K562 (cell line): ENCODE measurements around the gene MVP. TPM values are rescaled to one million over a fixed set of nuclear protein-coding genes. Genes with fewer than 3 reads are reported as not detected.

Source experiments
- ARID2 ChIP-seq: fragments of 450-650 bp; IDR thresholded peaks from 2 replicates; pipeline ENCODE4 v1.6.1; 2017; ENCODE audit warnings: antibody characterized with exemption, mild to moderate bottlenecking
- ATF1 ChIP-seq, 2 experiments: fragments of 450-650 bp in 1 of 2; IDR thresholded peaks; 2 replicates each; pipeline ENCODE4 v1.6.1; 2016; ENCODE audit warnings: missing compliant biosample characterization in 1 of 2, missing genetic modification characterization in 1 of 2
- BHLHE40 ChIP-seq: IDR thresholded peaks from 2 replicates; pipeline ENCODE4 v1.6.1; 2011; ENCODE audit warnings: low read length, improper control_type of control experiment
- HDGF ChIP-seq: fragments of 450-650 bp; IDR thresholded peaks from 2 replicates; pipeline ENCODE4 v1.6.1; 2016
- JUN ChIP-seq, 2 experiments: sonication (generic) in 1 of 2; formaldehyde crosslinking in 1 of 2; IDR thresholded peaks; 2 replicates each; pipeline versions ENCODE4 v1.6.1 to v1.8.0; 2012 to 2022; ENCODE audit warnings: borderline replicate concordance in 2 of 2, mild to moderate bottlenecking in 2 of 2, improper control_type of control experiment in 1 of 2, low read depth in 1 of 2, low read length in 1 of 2, missing genetic modification reagents in 1 of 2
- MYBL2 ChIP-seq, 2 experiments: fragments of 450-650 bp in 1 of 2; sonication (generic) in 1 of 2; formaldehyde crosslinking in 1 of 2; IDR thresholded peaks; 2 replicates each; pipeline versions ENCODE4 v1.6.1 to v1.8.1; 2017 to 2022; ENCODE audit warnings: borderline replicate concordance in 1 of 2, inconsistent platforms in 1 of 2, low read depth in 1 of 2, mild to moderate bottlenecking in 1 of 2, missing genetic modification reagents in 1 of 2, moderate library complexity in 1 of 2
- RFX5 ChIP-seq: IDR thresholded peaks from 2 replicates; pipeline ENCODE4 v1.6.1; 2011; ENCODE audit warnings: low read depth, mild to moderate bottlenecking, improper control_type of control experiment, low read length
- RREB1 ChIP-seq: fragments of 250-450 bp; sonication (Bioruptor Pico); IDR thresholded peaks from 2 replicates; pipeline ENCODE4 v1.4.0; 2020
- TAF15 ChIP-seq: fragments of 200-400 bp; formaldehyde crosslinking; IDR thresholded peaks from 2 replicates; pipeline ENCODE4 v1.6.1; 2017; ENCODE audit warnings: mild to moderate bottlenecking, low read depth, low read length, moderate library complexity
- TCF7 ChIP-seq: sonication (generic); IDR thresholded peaks from 2 replicates; pipeline ENCODE4 v1.6.1; 2016; ENCODE audit warnings: antibody characterized with exemption, borderline replicate concordance
- TSHZ1 ChIP-seq: fragments of 250-450 bp; sonication (Bioruptor Pico); IDR thresholded peaks from 2 replicates; pipeline ENCODE4 v1.4.0; 2020; ENCODE audit warnings: mild to moderate bottlenecking, moderate library complexity
- ZNF23 ChIP-seq: fragments of 250-450 bp; sonication (Bioruptor Pico); IDR thresholded peaks from 2 replicates; pipeline ENCODE4 v1.4.0; 2020; ENCODE audit warnings: mild to moderate bottlenecking
- polyA plus RNA-seq, 8 experiments: library from polyadenylated mRNA; depleted of rRNA in 4 of 8; stranded (reverse) in 5 of 8; unstranded in 3 of 8; fragments of >200 nt; fragmentation: Nextera tagmentation in 2 of 8; fragmentation: Illumina TruSeq in 1 of 8; extraction: Ambion mirVana in 2 of 8; extraction: Trizol in 1 of 8; gene quantifications; 2 replicates each; pipeline versions ENCODE4 v1.2.1 to v1.2.3, GENCODE V29; 2011 to 2014; ENCODE audit warnings: inconsistent platforms in 1 of 8, missing spikeins in 1 of 8
- total RNA-seq, 7 experiments: library from RNA; depleted of rRNA in 6 of 7; stranded (reverse); fragments of >200 nt in 6 of 7; fragmentation: Illumina TruSeq in 2 of 7; extraction: Trizol in 2 of 7; gene quantifications; 2 replicates each; pipeline versions ENCODE4 v1.2.1 to v1.2.3, GENCODE V29; 2011 to 2021; ENCODE audit warnings: low replicate concordance in 1 of 7
- TF ChIP-seq, protein P1 (sequence below): sonication (generic); formaldehyde crosslinking; IDR thresholded peaks from 2 replicates; pipeline ENCODE4 v1.9.0; 2022; ENCODE audit warnings: mild to moderate bottlenecking, missing genetic modification reagents

Gene MVP
- total and polyA plus RNA-seq, 9 of the 15 experiments (the other 6 are each of a cell fraction or from before 2014, with no cell fraction given), result 0.39 to 1.9 (median 0.76) TPM; not detected in 2

DNA sequence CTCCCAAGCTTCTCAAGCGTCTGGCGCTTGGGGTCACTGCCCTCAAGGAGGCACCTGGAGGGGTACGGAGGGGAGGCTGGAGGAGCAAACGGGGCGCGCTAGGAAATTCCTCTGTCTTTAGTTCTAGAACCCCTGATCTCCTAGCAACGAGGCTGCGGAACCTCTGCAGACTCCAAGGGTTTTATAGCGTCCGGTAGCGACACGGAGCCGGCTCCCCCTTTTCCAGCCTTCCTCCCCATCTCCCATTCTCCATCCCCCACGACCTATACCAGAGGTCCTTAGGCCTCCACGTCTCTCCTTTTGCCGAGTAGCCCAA lies 43.4 kb downstream of the MVP start (continued):
- TF ChIP-seq, protein P1, sequence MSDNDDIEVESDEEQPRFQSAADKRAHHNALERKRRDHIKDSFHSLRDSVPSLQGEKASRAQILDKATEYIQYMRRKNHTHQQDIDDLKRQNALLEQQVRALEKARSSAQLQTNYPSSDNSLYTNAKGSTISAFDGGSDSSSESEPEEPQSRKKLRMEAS (CRISPR knock-in tag), result 0 out of 2 replicates have a peak, but pooled peaks have one; percentile 7
- TF ChIP-seq ATF1 (CRISPR knock-in tag; IDR thresholded peaks at IDR 0.05) (no peak; the same call in 1 of the 2 replicates), ATF1 (tag; IDR thresholded peaks at IDR 0.05) (peak; percentile 87), JUN (IDR thresholded peaks at IDR 0.05; ENCODE audit: borderline replicate concordance, low read depth, low read length) (no peak), JUN (CRISPR knock-in tag; IDR thresholded peaks at IDR 0.05; ENCODE audit: borderline replicate concordance) (0 out of 2 replicates have a peak, but pooled peaks have one; percentile 38), MYBL2 (IDR thresholded peaks at IDR 0.05; ENCODE audit: low read depth) (no peak), MYBL2 (CRISPR knock-in tag; IDR thresholded peaks at IDR 0.05; ENCODE audit: borderline replicate concordance) (no peak), ARID2 (no peak), TAF15 (no peak), TSHZ1 (no peak), BHLHE40 (no peak), RREB1 (0 out of 2 replicates have a peak, but pooled peaks have one; percentile 64), ZNF23 (CRISPR knock-in tag) (no peak), RFX5 (no peak), HDGF (peak; percentile 40; the same call in 1 of the 2 replicates), TCF7 (no peak)
